ENCODE results near the gene KANK2.

DNA sequence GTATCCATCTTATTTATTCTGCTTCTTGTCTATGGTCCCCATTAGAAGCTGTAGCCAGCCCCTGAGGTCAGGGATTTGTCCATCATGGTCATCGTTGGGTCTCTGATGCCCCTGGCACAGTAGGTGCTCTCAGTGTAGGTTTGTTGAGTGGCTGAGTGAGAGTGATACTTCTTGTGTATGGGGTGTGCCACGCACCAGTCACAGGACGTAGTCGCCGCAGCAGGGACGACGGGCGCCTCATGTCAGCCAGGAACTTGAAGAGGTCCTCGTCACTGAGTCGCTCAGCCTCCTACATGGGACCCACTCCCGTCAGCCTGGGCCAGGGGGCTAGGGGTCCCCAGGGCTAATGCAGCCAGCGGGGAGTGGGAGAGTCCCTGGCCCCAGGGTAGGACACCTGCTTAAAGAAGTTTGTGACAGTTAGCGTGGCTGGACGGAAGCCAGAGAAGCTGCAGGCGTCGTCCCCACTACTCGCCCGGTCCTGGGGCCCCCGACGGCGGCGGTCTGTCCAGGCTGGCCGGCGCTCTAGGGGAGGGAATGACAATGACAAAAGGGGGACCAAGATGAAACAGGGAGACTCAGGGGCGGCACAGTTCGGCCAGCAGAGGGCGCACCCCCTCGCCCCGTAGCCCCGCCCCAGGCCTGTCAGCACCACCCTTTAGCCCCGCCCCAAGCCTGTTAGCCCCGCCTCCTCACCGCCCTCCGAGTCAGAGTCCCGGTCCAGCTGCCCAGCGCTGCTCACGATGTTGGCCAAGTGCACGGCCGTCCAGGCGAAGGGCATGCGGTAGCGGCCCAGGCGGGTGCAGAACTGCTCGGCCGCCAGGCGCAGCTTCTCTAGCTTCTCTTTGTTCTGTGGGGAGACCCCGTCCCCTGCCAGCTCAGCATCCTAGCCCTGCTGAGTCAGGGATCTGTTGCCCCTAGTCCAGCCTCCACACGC, 45.8 kb upstream of the KANK2 start:
- no peak for TF ChIP-seq MAX (IDR thresholded peaks at IDR 0.05; ENCODE audit: low read depth, low read length)
- TF ChIP-seq, protein P1, sequence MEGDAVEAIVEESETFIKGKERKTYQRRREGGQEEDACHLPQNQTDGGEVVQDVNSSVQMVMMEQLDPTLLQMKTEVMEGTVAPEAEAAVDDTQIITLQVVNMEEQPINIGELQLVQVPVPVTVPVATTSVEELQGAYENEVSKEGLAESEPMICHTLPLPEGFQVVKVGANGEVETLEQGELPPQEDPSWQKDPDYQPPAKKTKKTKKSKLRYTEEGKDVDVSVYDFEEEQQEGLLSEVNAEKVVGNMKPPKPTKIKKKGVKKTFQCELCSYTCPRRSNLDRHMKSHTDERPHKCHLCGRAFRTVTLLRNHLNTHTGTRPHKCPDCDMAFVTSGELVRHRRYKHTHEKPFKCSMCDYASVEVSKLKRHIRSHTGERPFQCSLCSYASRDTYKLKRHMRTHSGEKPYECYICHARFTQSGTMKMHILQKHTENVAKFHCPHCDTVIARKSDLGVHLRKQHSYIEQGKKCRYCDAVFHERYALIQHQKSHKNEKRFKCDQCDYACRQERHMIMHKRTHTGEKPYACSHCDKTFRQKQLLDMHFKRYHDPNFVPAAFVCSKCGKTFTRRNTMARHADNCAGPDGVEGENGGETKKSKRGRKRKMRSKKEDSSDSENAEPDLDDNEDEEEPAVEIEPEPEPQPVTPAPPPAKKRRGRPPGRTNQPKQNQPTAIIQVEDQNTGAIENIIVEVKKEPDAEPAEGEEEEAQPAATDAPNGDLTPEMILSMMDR (IDR thresholded peaks at IDR 0.05; ENCODE audit: low read depth, low read length): peak; percentile 52

Data from NB4 (cell line).